ENCODE measurements around the gene RUNX2.

The RUNX2 gene

DNA sequence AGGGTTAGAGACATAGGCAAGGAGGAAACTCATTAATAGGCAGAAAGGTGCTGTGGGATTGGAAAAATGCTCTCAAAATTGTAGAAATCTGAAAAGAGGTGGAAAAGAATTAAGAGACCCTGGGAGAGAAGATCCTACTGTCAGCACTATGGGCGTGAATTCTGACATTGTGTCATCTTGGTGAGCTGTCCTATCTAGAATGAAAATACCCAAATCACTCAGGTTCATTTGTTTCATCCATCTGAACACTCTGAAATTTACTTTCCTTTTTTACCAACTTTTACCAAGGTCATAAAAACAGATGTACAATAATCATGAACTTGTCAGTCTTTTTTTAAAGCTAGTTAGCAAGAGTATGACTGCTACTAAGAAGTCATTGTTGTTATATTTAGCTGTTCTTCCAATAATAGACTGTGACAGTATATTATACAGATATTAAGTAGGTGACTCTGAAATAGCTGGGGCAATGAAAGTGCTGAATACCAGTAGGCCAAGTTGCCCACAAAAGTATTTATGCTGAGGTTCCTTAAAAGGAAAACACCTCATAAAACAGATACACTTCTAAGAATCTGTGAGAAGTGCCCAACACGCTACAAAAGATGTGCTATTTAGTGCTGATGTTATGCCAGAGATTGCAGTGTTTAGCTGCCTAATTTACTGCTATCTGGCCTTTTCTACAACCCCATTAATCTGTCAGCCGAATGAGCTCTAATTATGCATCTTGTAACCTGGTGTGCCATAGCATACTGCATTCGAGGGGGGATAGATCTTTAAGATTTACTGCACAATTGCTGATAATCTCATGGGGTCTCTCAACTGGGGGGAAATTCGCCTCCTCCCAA is 267.1 kb downstream of the RUNX2 start:
- no peak for DNase-seq

- DNase-seq, result no peak
Observed at GRCh38 chr6:45597424-45597823, 269.3 kb downstream of the RUNX2 start.

DNA sequence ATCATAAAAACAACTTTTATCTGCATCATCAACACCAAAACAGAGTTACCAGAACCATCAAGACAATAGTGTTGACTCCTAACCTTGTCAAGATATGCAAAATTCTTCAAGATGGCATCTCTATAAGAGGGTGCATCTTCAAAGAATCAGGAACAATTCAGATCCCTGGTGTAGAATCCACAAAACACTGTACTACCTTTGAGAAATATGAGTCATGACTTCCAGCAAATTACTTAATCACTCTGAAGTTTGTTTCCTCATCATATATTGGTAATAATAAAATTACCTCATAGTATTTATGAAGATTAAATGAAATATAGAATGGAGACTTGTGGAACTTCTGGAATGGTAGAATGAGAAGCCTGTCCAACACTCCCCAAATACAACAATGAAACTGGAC is 270.9 kb downstream of the RUNX2 start:
- no peak for DNase-seq

GRCh38 chr6:45605971-45606370 is 277.8 kb downstream of the RUNX2 start:
- DNase-seq, result no peak

- no peak for DNase-seq
Observed at GRCh38 chr6:45606831-45607400, 278.8 kb downstream of the RUNX2 start.

DNA sequence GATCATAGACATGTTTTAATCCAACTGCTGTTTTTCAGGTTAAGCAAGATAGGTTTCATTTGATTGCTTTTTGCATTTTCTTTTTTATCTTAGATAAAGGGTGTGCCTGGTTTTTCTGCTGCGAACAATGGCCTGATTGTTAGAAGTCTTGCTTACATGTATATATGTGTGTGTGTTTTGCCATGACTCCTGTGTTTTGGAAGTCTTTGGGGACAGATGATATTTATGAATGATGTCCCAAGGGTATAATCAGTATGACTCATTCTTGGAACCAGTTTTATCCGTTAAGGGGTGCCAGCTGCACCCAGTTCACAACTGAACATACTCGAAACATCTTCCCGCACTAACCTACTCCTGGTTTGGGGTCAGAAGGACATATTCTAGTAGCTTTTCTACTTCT is 279.7 kb downstream of the RUNX2 start:
- DNase-seq, result peak; percentile 64

DNA sequence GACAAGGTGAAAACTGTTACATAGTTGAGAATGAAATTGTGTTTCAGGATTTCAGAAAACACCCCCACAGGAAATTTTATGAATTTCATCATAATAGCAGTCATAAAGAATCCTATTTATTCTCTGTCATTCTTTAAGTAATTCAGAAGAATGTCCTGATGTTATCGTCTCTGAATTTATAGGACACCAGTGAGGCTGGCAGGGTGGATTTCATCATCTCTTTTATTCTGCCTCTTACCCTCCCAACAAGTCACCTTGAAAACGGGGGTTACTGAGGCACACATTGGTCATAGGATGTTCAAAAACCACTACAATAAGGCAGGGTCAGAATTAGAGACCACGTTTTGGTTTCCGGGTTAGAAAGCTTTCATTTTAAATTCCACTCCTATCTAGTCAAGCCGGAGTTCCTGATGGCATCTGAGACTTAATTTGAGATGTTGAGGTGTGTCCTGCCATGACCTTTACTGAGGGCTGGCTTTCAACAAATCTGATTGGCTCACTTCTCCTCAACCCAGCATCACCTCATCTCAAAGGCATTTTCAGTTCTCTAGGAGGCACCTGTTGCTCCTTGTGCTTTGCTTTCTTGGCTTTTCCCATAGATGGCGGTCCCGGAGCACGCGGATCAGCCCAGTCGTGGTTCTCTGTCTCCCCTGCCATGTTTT is 280.3 kb downstream of the RUNX2 start:
- peak; percentile 82 for DNase-seq

DNA sequence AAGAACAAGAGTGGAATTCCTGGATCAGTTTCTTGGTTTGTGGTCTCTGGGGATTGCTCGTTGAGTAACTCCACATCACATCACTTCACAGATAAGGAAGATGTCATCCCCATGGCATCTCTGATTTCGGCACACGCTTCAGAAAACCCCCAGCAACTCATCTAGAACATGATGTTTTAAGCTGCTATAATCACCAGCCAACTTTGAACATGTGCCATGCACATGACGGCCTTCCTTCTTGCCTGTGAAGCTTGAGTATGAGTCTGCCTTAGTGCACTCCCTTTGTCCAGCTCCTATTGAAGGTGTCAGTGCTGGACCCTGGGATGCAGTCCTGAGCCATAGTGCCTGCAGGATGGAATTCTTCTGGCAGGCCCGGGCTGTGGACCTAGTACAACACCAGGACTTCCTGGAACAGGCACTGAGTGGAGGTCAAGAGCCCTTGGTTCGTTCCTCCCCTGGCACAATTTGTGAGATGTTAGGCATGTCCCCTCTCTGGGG is 281.1 kb downstream of the RUNX2 start:
- peak; percentile 99 for DNase-seq

GRCh38 chr6:45610374-45610773 is 282.2 kb downstream of the RUNX2 start:
- no peak for DNase-seq

DNA sequence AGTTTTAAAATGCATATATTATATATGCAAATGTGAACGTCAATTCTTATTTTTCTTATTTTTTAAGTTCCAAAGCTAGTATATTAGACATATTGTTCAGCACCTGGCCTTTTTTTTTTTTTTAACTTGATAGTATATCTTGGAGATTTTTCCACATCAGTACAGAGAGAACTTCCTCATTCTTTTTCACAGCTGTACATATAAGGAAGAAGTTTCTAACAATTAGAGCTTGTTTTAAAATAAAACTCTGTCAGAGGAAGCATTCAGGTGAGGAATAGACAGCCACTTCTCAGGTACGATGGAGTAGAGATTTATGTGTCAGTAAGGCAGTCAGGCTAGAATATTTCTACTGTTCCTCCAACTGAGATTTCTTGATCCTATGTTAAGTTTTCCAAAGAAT is 282.7 kb downstream of the RUNX2 start:
- DNase-seq, result no peak

DNA sequence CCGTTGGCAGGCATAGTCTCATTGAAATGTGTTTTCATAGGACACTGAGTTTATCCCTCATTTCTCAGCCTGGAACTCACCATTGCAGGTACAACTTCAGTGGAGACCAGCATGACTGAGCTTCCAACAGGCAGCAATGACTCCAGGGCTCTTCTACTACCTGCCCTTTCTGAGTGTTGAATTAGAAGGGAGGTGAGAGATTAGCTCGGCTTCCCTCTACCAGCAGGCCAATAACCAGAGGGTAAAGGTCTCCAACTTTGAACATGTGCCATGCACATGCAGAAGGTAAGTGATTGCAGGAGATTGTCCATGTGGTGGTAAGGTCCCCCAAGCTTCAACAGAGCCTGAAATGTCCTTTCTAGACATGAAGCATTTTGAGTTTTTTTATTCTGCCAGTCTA is 283.4 kb downstream of the RUNX2 start:
- no peak for DNase-seq

DNA sequence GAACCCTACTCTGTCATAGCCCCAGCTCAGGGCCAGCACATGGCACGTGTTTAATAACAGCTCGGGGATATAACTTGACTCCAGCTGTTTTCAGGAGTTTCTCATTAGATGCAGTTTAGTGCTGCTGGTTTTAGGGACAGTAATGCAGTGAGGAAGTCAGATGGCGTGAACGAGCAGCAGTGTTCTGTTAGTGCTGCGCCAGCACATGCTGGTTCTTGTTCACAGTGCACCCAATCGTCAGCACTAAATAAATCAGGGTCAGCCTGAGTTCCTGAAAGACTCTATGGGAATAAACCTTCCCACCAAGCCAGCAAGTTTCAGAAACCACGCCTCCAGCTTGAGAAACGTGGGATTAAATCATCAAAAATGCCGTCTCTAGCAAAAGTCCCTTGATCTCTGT is 285.5 kb downstream of the RUNX2 start:
- DNase-seq, result no peak

- no peak for DNase-seq
Observed at GRCh38 chr6:45614488-45615285, 286.6 kb downstream of the RUNX2 start.

GRCh38 chr6:45616209-45616608 is 288.1 kb downstream of the RUNX2 start:
- no peak for DNase-seq

- DNase-seq, result peak; percentile 44
Observed at GRCh38 chr6:45617441-45617840, 289.3 kb downstream of the RUNX2 start.

DNA sequence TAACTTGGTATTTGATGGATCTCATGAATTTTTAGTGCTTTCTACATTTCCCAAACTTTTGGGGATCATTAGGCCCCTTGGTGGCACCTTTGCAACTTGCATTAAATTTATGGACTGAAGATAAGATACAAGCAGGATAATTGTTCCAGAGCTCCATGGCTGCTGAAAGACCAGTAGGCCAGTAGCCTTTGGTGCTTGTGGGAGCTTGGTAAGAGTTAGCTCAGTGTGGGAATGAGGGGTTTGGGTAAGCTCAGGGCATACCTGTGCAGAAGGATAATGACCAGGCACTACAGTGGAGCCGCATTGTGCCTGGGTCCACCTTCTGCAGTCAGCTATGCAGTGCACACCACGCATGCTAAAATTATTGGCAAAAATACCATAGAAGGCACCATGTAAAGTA is 290.1 kb downstream of the RUNX2 start:
- no peak for DNase-seq

DNA sequence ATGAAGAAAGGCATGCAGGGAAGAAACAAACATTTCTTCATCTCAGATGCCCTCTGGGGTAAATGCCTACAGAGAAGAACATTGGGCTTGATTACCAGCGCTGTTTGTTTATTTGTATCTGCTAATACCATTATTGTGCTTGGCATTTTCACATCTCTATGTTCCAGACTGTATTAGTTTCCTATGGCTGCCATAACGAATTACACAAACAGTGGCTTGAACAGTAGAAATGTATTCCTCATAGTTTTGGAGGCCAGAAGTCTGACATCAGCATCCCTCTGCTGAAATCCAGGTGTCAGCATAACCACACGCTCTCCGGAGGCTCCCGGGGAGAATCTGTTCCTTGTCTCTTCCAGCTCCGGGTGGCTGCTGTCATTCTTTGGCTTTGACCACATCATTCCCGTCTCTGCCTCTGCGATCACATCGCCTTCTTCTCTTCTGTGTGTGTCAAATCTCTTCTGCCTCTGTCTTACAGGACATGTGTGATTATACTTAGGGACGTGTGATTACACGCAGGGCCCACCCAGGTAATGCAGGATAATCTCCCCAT is 291.2 kb downstream of the RUNX2 start:
- no peak for DNase-seq

GRCh38 chr6:45619994-45620471 is 291.9 kb downstream of the RUNX2 start:
- DNase-seq, result peak; percentile 69

GRCh38 chr6:45624228-45624627 is 296.1 kb downstream of the RUNX2 start:
- no peak for DNase-seq

- DNase-seq, result peak; percentile 77
Observed at GRCh38 chr6:45625191-45625664, 297.1 kb downstream of the RUNX2 start.

DNA sequence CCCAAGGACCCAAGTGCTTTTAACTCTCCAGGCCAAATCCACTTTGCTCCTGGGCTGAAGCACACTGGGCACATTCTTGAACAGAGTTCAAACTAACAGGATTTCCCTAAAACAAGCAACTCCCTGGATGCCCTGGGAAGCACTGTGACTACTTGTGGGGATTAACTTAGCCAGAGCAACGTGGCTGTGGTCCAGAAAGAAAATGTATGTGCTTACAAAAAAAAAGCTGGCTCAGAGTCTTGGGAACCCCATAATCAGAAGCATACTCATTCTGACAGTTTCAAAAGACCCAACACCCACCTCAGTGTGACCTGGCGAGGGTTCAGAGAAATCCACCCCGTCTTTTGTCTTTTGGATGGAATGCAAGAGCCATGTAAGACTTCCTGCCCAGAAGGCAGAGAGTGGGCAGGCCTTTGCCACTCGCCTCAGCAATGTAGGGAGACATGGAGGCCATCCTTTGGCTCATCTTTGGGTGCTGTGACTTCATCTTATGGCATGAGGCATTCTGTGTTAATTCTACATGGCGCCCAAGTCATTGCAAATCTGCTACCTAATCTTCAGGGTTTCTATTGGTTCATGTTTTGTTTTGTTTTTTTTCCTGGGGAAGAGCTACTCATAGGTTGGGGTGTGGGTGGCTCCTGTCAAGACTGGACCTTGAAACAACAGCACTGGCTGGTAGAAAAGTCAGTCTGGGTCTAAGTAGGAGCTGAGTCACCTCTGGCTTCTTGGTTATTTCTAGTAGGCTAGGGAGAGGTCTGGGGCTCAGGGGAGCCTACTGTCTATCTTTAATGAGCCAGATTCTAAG is 298.2 kb downstream of the RUNX2 start:
- peak; percentile 95 for DNase-seq

DNA sequence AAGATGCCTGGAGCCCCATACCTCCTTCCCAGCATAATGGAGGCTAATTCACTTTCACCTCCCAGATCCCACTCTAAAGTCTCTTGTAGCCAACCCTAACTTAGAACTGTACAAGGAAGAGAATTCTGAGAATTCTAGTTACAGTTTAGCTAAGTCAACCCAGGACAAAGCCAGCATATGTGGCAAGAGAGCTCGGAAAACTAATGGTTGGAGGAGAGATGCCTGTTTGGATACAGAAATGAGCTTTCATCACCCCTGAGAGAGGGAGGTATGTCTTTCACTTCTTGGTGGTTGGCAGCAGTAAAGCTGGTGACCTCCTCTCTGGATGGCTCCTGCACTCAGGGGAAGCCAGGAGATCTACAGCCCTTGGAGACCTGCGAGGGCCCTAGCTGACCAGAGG is 302.2 kb downstream of the RUNX2 start:
- DNase-seq, result no peak

Measured in EL (cell line).